ENCODE data around the gene KSR2.

Gene KSR2

DNA sequence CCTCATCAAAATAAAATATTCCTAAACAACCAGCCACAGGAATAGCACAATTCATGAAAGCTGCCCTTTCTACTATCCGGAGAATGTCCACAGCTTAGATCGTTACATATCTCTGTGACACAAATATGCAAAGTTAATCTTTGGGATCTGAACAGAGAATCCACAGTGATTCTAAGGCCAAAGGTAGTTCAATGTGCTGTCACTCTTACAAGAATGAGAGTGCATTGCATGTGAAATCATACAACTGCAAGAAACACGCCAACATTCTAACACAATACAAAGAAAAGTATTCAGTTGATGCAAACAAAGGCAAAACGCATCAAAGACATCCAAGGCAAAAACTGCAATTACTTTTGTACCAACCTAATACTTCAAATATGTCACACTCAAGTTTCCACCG, 60.4 kb downstream of the KSR2 start:
- in situ Hi-C loops (cut with MboI; ENCODE audit: low pct_unique_long_range_greater_than_20kb, low sequenced_read_pairs, unreplicated experiment) = no loop called here
- TF ChIP-seq, protein P1, sequence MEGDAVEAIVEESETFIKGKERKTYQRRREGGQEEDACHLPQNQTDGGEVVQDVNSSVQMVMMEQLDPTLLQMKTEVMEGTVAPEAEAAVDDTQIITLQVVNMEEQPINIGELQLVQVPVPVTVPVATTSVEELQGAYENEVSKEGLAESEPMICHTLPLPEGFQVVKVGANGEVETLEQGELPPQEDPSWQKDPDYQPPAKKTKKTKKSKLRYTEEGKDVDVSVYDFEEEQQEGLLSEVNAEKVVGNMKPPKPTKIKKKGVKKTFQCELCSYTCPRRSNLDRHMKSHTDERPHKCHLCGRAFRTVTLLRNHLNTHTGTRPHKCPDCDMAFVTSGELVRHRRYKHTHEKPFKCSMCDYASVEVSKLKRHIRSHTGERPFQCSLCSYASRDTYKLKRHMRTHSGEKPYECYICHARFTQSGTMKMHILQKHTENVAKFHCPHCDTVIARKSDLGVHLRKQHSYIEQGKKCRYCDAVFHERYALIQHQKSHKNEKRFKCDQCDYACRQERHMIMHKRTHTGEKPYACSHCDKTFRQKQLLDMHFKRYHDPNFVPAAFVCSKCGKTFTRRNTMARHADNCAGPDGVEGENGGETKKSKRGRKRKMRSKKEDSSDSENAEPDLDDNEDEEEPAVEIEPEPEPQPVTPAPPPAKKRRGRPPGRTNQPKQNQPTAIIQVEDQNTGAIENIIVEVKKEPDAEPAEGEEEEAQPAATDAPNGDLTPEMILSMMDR (IDR thresholded peaks at IDR 0.05; ENCODE audit: extremely low read depth, insufficient read depth, missing control alignments) = no peak
- DNase-seq (ENCODE audit: low spot score) = no peak

DNA sequence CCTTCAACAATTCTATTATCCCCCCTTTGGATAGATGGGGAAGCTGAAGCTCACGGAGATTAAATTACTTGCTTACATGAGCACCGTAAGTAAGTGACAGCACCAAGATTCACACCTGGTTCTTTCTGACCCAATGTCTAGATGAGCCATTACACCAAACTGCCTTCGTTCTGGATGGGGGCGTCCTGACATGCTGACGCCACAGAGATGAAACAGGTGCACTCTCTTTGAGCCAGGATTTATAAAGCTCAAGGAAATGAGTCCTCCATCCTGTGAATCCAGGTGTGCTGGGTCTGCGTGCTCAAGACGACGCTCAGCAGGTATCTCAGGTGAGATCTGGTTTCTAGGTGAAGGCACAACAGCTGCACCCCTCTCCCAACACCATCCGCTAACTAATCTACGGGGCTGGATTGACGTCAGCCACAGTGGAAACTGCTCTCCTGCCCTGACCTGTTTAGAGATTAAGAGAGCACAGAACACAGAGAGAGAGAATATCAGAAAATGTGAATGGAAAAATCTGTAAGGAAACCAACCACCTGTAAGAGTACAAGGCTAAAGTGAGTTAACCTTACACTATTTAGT, 61.6 kb downstream of the KSR2 start:
- in situ Hi-C loops (cut with MboI; ENCODE audit: low pct_unique_long_range_greater_than_20kb, low sequenced_read_pairs, unreplicated experiment) = no loop called here
- DNase-seq (ENCODE audit: low spot score) = no peak
- TF ChIP-seq, protein P1 (IDR thresholded peaks at IDR 0.05; ENCODE audit: extremely low read depth, insufficient read depth, missing control alignments) = no peak

DNA sequence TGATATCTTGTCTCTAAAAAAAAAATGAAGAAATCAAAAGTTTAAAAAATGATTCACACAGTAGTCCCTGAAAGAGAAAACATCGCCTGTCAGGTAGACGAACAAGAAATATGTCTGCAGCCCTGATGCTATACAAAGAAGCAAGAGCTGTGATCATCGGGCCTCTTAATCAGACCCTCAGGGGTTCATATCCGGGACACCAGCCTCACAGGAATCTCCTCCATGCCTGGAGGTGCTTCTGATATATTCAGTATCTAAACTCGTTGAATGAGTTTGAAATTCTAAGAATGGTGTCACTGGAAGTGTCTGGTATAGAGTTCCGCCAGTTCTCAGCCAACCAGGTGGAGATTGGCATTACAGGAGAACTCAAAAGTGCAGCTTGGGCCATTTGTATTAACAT, 64.7 kb downstream of the KSR2 start:
- TF ChIP-seq, protein P1 (IDR thresholded peaks at IDR 0.05; ENCODE audit: extremely low read depth, insufficient read depth, missing control alignments) = no peak
- in situ Hi-C loops (cut with MboI; ENCODE audit: low pct_unique_long_range_greater_than_20kb, low sequenced_read_pairs, unreplicated experiment) = no loop called here
- DNase-seq (ENCODE audit: low spot score) = no peak

DNA sequence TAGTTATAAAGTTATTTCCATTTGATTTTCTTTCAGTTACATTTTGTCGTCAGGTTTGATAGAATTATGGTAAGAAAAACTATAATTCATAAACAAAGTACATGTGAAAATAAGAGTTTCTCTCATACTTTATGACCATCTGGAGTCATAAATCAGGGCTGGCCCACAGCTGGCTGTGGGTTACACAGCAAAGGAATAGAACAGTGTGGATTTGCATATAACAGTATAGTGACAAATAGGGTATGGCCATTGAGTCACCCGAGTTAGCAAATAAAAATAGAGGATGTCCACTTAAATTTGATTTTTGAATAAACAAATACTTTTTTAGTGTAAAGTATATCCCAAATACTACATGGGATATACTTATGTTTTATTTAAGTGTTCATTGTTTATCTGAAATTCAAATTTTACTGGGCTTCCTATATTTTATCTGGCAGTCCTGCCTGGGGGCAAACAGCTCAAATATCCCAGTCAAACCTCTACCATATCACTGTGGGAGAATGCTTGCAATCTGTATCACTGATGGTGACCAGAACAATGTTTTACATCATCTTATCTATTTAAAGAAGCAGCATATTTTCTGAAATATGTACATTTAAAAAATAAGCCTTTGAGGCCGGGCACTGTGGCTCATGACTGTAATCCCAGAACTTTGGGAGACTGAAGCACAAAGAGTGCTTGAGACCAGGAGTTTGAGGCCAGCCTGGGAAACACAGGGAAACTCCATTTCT, 65.5 kb downstream of the KSR2 start:
- no peak for DNase-seq (ENCODE audit: low spot score)
- in situ Hi-C loops (cut with MboI; ENCODE audit: low pct_unique_long_range_greater_than_20kb, low sequenced_read_pairs, unreplicated experiment) = no loop called here
- TF ChIP-seq, protein P1 (IDR thresholded peaks at IDR 0.05; ENCODE audit: extremely low read depth, insufficient read depth, missing control alignments) = no peak

DNA sequence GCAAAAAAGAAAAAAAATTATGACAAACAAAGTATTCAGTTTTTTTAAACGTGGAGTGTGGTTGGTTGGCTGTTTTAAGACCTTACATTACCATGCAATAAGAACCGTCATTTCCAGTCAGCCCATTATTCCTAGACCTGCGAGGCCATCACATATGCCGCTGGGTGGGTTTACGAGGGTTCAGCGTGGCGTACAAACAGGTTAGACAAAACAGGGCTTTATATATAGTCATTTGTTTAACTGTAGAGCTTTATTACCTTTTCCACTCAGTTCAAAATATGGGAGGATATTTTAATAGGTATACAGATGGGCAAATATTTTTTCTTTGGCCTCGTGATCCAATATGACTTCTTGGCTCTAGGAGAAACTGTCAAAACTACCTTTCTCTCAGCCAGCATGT, 67.2 kb downstream of the KSR2 start:
- DNase-seq (ENCODE audit: low spot score) = no peak
- in situ Hi-C loops (cut with MboI; ENCODE audit: low pct_unique_long_range_greater_than_20kb, low sequenced_read_pairs, unreplicated experiment) = no loop called here
- TF ChIP-seq, protein P1 (IDR thresholded peaks at IDR 0.05; ENCODE audit: extremely low read depth, insufficient read depth, missing control alignments) = no peak

DNA sequence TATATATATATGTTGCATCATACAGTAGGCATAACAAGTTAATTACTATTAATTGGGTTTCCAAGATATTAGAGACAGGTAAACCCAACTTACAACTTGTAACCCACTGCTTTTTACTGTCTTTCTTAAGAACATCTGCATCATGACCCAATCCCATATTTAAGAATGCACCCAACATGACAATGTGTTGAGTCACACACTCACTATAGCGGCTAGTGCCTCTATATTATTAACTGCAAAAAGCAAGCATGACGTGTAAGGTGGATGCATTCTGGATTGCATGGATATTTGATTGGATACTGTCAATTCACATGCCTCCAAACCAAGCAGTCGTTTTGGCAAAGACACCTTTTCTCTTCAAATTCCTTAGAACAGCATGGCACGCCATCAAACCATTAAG, 68.2 kb downstream of the KSR2 start:
- in situ Hi-C loops (cut with MboI; ENCODE audit: low pct_unique_long_range_greater_than_20kb, low sequenced_read_pairs, unreplicated experiment) = no loop called here
- no peak for DNase-seq (ENCODE audit: low spot score)
- TF ChIP-seq, protein P1 (IDR thresholded peaks at IDR 0.05; ENCODE audit: extremely low read depth, insufficient read depth, missing control alignments) = no peak
